UCSD-AML1 (cell line): ENCODE results near the gene ACBD7.

Source experiments
- DNase-seq: peaks from one replicate; lab custom pipeline; 2025; ENCODE audit not compliant: unreplicated experiment; lab: John Stamatoyannopoulos, UW

The ACBD7 gene

DNA sequence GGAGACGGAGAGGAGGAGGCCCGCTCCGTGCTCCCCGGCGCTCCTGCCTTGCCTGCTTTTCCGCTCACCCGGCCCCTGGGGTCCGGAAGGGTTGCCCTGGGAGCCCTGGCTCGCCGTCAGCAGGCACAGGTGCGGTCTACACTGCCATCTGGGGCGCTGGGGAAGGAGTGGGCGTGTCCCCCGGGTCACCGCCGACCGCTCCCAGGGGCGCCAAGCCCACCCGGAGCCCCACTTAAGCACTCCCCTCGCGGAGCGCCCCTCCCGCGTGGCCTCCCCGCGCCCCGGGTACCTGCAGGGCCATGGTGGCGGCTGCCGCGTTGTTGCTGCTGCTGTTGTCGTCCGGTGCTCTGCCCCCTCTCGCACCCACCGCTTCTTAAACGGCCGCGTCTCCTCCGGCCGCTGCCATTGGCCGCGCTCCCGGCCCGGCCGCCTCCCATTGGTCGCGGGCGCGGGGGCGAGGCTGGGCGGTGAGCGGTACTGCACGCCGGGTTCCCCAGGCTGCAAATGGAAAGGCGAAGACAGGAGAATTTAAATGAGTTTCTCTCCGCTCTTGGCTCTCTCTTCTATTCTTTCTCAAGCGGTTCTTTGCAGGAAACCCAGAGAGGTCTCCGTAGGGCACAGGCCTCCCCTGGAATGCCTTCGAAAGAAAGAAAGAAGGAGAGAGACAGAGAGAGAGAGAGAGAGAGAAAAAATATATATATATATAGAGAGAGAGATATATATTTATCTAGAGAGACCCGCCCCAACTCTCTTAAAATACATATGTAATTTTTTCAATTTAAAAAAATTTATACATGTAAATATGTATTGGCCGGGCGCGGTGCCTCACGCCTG, at the start of gene ACBD7:
TSS of gene ACBD7 (minus strand) at position 349 of the 834 bp plus-strand sequence. CDS start at position 301, 48 bp downstream.
- DNase-seq, result peak; percentile 81

DNA sequence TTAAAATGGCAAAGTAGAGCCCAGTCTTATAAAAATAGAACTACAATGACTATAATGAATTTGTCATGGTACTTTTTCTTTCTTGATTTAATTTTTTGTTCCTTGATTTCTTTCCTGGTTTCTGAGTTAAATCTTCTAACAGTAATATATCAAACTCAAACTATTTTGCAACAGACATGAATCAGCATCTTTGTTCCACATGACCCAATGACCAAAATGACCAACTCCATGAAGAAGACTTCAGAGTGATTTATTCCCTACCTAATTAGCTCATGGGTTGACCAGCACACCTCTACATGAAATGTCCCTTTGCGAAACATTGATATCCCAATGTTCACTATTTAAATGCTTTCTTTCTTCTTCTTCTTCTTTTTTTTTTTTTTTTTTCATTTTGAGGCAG, 49.1 kb upstream of the ACBD7 start:
- DNase-seq, result no peak

GRCh38 chr10:15137036-15137359, 48.4 kb upstream of the ACBD7 start:
- DNase-seq, result no peak

GRCh38 chr10:15136129-15137035, 47.8 kb upstream of the ACBD7 start:
- DNase-seq, result no peak

GRCh38 chr10:15131330-15131729, 42.8 kb upstream of the ACBD7 start:
- DNase-seq, result no peak

DNA sequence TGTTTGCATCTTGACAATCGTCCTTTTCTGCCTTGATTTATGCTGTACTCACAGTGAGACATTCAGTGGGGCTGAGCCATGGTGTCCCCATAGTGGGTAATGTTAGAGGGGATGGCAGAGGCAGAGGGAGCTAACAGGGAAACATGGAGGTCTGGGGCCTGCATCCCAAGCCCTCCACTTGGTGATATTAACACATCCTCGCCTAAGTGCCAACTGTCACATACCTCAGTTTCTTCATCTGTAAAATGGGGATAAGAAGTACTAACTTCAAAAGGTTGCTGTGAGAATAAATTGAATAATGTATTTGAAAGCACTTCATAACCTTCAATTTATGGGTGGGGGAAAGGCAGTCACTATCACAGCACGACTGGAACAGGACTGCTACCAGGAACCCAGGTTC, 36.3 kb upstream of the ACBD7 start:
- no peak for DNase-seq

GRCh38 chr10:15124190-15124589, 35.6 kb upstream of the ACBD7 start:
- DNase-seq, result no peak

DNA sequence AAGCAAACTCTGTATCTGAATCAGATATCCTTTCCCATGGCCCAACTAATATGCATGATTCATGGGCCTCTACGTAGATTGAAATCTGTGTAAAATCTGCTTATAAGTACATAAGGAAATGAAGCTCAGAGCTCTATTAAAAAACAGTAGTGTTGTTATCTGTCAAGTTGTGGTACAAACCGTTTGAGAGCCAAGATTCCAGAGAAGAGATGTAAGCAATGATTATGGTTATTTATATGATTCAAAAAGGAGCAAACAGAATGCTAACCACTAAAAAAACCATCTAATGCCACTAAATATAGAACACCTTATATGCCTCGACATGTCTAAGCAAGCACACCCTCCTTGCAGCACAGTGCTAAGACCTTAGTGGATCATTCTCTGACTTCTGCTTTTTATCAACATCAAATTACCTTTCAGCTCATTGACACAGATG, 35.2 kb upstream of the ACBD7 start:
- DNase-seq, result no peak

GRCh38 chr10:15122477-15123030, 34.0 kb upstream of the ACBD7 start:
- DNase-seq, result no peak

DNA sequence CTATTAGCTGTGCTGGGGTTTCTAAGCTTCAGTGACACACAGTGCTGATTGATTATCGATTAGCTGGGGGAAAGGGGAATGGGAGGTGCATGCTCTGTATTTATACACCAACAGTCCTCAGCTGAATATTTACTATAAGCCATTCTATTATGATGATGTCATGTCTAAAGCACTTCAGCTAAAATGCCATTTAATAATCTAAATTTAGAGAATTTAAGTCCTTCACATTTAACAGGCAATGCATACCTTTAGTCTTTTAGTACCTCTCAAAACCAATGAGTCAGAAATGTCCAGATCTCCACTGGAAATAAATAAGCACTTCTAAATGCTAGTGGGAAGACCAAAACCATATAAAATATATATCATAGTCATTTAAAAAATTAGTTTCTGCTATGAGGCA, 33.1 kb upstream of the ACBD7 start:
- no peak for DNase-seq

DNA sequence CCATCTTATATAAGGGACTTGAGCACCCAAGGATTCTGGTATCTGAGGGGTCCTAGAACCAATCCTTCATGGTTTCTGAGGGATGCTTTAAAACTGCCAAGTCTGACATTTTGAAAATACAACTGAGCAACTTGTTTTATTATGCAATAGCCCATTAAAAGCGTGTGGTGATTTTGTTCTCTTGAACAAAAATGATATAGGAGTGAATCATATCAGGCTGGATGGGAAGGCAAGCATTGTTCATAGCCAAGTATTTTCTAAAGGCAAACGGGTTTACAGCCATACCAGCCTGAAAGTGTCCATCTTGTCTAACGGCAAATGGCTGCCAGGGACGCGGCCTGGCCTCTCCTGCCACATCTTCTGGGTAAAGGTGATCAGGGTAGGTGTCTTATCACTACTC, 31.9 kb upstream of the ACBD7 start:
- no peak for DNase-seq

- DNase-seq, result no peak
Observed at GRCh38 chr10:15118615-15119014, 30.0 kb upstream of the ACBD7 start.

- DNase-seq, result no peak
Observed at GRCh38 chr10:15116225-15116624, 27.6 kb upstream of the ACBD7 start.

- no peak for DNase-seq
Observed at GRCh38 chr10:15113766-15114165, 25.2 kb upstream of the ACBD7 start.

GRCh38 chr10:15112657-15113056, 24.1 kb upstream of the ACBD7 start:
- DNase-seq, result no peak

DNA sequence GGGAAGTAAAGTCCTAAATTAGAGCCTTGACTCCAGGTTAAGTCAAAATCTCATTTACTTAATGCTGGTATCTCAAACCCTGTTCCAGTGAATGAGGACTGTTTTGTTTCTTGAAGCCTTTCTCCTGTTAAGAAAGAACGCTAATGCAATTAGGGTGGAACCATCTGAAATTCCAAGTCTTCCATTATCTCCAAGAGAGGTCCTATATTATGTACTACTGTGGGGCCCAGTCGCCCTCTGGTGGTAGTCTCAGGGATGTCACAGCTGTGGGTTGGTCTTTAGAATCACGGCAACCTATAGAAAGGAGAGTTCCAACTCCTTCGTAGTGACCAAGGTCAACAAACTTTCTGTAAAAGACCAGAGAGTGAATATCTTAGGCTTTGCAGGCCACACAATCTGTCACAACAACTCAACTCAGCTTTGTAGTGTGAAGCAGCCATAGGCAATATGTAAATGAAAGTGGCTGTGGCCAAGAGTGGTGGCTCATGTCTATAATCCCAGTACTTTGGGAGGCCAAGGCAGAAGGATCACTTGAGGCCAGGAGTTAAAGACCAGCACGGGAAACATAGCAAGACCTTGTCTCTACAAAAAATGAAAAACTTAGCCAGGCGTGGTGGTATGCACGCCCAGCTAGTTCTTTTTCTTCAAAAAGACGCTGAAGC, 17.9 kb upstream of the ACBD7 start:
- DNase-seq, result peak; percentile 64

DNA sequence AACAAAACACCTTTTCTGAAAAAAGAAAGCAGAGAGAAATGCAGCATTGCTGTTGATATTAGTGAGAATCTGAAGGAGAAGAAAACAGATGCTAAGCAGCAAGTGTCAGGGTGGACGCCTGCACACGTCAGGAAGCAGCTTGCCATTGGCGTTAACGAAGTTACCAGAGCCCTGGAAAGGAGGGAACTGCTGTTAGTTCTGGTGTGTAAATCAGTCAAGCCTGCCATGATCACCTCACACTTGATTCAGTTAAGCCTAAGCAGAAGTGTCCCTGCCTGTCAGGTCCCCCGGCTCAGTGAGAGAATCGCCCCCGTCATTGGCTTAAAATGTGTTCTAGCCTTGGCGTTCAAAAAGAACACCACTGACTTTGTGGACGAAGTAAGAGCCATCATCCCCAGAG, 14.9 kb upstream of the ACBD7 start:
- no peak for DNase-seq

- DNase-seq, result no peak
Observed at GRCh38 chr10:15099886-15100285, 11.3 kb upstream of the ACBD7 start.

DNA sequence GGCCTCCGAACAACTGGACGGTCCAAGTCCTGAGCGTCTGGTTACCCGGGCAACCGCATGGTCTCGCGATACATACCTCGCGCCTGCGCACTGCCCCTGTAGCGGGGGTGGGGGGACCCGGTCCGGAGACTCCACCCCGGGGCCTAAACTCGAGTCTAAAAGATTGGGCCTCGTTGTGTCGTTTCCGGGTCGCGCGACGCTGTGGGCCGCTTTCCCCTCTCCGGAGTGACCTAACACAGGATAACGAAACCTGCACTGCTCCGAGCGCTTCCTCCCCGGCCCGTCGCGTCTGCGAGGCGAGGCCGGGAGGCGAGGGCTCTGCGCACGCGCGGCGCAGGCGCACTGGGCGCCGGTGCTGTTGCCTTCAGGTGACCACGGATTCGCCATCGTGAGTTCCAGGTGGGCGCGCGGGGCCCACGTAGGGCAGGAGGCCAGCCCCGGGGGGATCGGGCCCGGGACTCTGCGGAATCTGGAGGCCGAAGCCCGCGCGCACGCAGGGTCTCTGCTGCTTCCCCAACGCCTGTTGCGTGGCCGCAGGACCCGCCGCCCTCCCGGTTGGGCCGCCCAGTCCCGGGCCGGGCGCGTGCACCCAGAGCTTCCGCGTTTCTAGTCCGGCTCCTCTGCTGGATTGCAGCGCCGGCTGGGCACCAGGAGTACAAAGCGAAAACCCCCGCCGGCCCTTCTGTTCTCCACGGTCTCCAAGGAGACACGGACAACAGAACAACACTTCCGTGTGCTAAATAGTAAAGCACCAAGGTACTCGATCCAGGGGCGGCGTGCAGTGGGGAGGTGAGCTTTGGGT, 8.6 kb upstream of the ACBD7 start, which contains the start of gene RPP38:
TSS of gene RPP38 (plus strand) at position 345 of the 802 bp plus-strand sequence. CDS start 5,960 bp downstream, outside the sequence.
- peak; percentile 95 for DNase-seq

- DNase-seq, result no peak
Observed at GRCh38 chr10:15096661-15097010, 8.1 kb upstream of the ACBD7 start.
